Measurements from ENCODE around the gene TRIML2. TPM values are rescaled to one million over a fixed set of nuclear protein-coding genes. Genes with fewer than 3 reads are reported as not detected.
A peak's percentile ranks its signal among the peaks of the same experiment; 100 is the strongest.

Gene TRIML2
- polyA plus RNA-seq, 1 experiment: 0.07 TPM

GRCh38 chr4:188139141-188139540 is 29.7 kb upstream of the TRIML2 start, which contains the start of gene TRIML1:
TRIML1 (plus strand) TSS chr4:188139441; CDS start chr4:188139559, 118 bp downstream.
- Histone ChIP-seq H3K4me3 (ENCODE audit: low read depth, low read length) (no peak within 1 kb of the TSS), H3K9me3 (ENCODE audit: control insufficient read depth, insufficient read depth, low read length) (peaks cover 18% of the 10 kb centered on the region), H3K27me3 (ENCODE audit: control insufficient read depth, insufficient read depth, low read length) (no peaks in the 10 kb centered on the region), H3K27ac (ENCODE audit: low read depth, low read length) (no peak within 1 kb of the TSS)
- TF ChIP-seq CTCF (IDR thresholded peaks at IDR 0.05; ENCODE audit: low read depth, low read length): no peak
- ChIA-PET CTCF (no interaction called here), POLR2A (no interaction called here)
- DNase-seq (ENCODE audit: low read depth, low spot score): no peak

GRCh38 chr4:188138227-188138626 is 28.8 kb upstream of the TRIML2 start:
- no peaks in the 10 kb centered on the region for H3K27me3 ChIP-seq (ENCODE audit: control insufficient read depth, insufficient read depth, low read length)
- CTCF ChIA-PET: no interaction called here
- no peak overlapping the region for H3K27ac ChIP-seq (ENCODE audit: low read depth, low read length)
- no peak overlapping the region for H3K4me3 ChIP-seq (ENCODE audit: low read depth, low read length)
- peaks cover 12% of the 10 kb centered on the region for H3K9me3 ChIP-seq (ENCODE audit: control insufficient read depth, insufficient read depth, low read length)
- TF ChIP-seq CTCF (IDR thresholded peaks at IDR 0.05; ENCODE audit: low read depth, low read length): no peak
- POLR2A ChIA-PET: interaction anchor here (0.5 kb wide), 1 partner anchor 23 kb away, joined by 4 read pairs; no protein-coding TSS in a partner anchor
- no peak for DNase-seq (ENCODE audit: low read depth, low spot score)

GRCh38 chr4:188132232-188132631 is 22.8 kb upstream of the TRIML2 start:
- DNase-seq (ENCODE audit: low read depth, low spot score): no peak
- POLR2A ChIA-PET: no interaction called here
- Histone ChIP-seq H3K27ac (ENCODE audit: low read depth, low read length) (no peak overlapping the region), H3K4me3 (ENCODE audit: low read depth, low read length) (no peak overlapping the region), H3K9me3 (ENCODE audit: control insufficient read depth, insufficient read depth, low read length) (peaks cover 10% of the 10 kb centered on the region), H3K27me3 (ENCODE audit: control insufficient read depth, insufficient read depth, low read length) (no peaks in the 10 kb centered on the region)
- CTCF ChIA-PET: no interaction called here
- TF ChIP-seq CTCF (IDR thresholded peaks at IDR 0.05; ENCODE audit: low read depth, low read length): no peak

- no peak overlapping the region for H3K4me3 ChIP-seq (ENCODE audit: low read depth, low read length)
- no peak for DNase-seq (ENCODE audit: low read depth, low spot score)
- no peaks in the 10 kb centered on the region for H3K27me3 ChIP-seq (ENCODE audit: control insufficient read depth, insufficient read depth, low read length)
- TF ChIP-seq CTCF (IDR thresholded peaks at IDR 0.05; ENCODE audit: low read depth, low read length): no peak
- H3K27ac ChIP-seq (ENCODE audit: low read depth, low read length): no peak overlapping the region
- ChIA-PET CTCF (no interaction called here), POLR2A (no interaction called here)
- H3K9me3 ChIP-seq (ENCODE audit: control insufficient read depth, insufficient read depth, low read length): peaks cover 5% of the 10 kb centered on the region
Observed at GRCh38 chr4:188130355-188130754, 21.0 kb upstream of the TRIML2 start.

- peak; percentile 30 for DNase-seq (ENCODE audit: low read depth, low spot score)
- ChIA-PET CTCF (no interaction called here), POLR2A (no interaction called here)
- peak overlapping the region; percentile 47 for H3K27ac ChIP-seq (ENCODE audit: low read depth, low read length)
- H3K27me3 ChIP-seq (ENCODE audit: control insufficient read depth, insufficient read depth, low read length): no peaks in the 10 kb centered on the region
- no peak for TF ChIP-seq CTCF (IDR thresholded peaks at IDR 0.05; ENCODE audit: low read depth, low read length)
- H3K9me3 ChIP-seq (ENCODE audit: control insufficient read depth, insufficient read depth, low read length): peaks cover 5% of the 10 kb centered on the region
- no peak overlapping the region for H3K4me3 ChIP-seq (ENCODE audit: low read depth, low read length)
Observed at GRCh38 chr4:188127214-188127874, 17.9 kb upstream of the TRIML2 start.

All from AG04450 (cell line).